ENCODE data around the gene DISC1.

DISC1 gene

GRCh38 chr1:231694465-231695077 is 68.0 kb downstream of the DISC1 start:
- in situ Hi-C loops (cut with MboI; ENCODE audit: low sequenced_read_pairs) = no loop called here

GRCh38 chr1:231695439-231696255 is 69.1 kb downstream of the DISC1 start:
- in situ Hi-C loops (cut with MboI; ENCODE audit: low sequenced_read_pairs) = no loop called here

GRCh38 chr1:231699784-231700183 is 73.2 kb downstream of the DISC1 start:
- in situ Hi-C loops (cut with MboI; ENCODE audit: low sequenced_read_pairs) = no loop called here

- in situ Hi-C loops (cut with MboI; ENCODE audit: low sequenced_read_pairs) = no loop called here
These were observed 74.7 kb downstream of the DISC1 start for GRCh38 chr1:231701306-231701705.

- in situ Hi-C loops (cut with MboI; ENCODE audit: low sequenced_read_pairs) = no loop called here
These were observed 75.7 kb downstream of the DISC1 start for GRCh38 chr1:231702331-231702730.

- in situ Hi-C loops (cut with MboI; ENCODE audit: low sequenced_read_pairs) = no loop called here
These were observed 76.2 kb downstream of the DISC1 start for GRCh38 chr1:231702804-231703203.

- in situ Hi-C loops (cut with MboI; ENCODE audit: low sequenced_read_pairs) = no loop called here
These were observed 79.5 kb downstream of the DISC1 start for GRCh38 chr1:231705806-231706760.

GRCh38 chr1:231706934-231707333 is 80.3 kb downstream of the DISC1 start:
- in situ Hi-C loops (cut with MboI; ENCODE audit: low sequenced_read_pairs) = no loop called here

GRCh38 chr1:231707407-231707806 is 80.8 kb downstream of the DISC1 start:
- in situ Hi-C loops (cut with MboI; ENCODE audit: low sequenced_read_pairs) = no loop called here

GRCh38 chr1:231708394-231708793 is 81.8 kb downstream of the DISC1 start:
- in situ Hi-C loops (cut with MboI; ENCODE audit: low sequenced_read_pairs) = no loop called here

- in situ Hi-C loops (cut with MboI; ENCODE audit: low sequenced_read_pairs) = no loop called here
These were observed 87.8 kb downstream of the DISC1 start for GRCh38 chr1:231714440-231714839.

GRCh38 chr1:231715816-231716722 is 89.5 kb downstream of the DISC1 start:
- in situ Hi-C loops (cut with MboI; ENCODE audit: low sequenced_read_pairs) = no loop called here

GRCh38 chr1:231716879-231717278 is 90.3 kb downstream of the DISC1 start:
- in situ Hi-C loops (cut with MboI; ENCODE audit: low sequenced_read_pairs) = no loop called here

- in situ Hi-C loops (cut with MboI; ENCODE audit: low sequenced_read_pairs) = no loop called here
These were observed 93.0 kb downstream of the DISC1 start for GRCh38 chr1:231719485-231720183.

GRCh38 chr1:231720652-231721325 is 94.2 kb downstream of the DISC1 start:
- in situ Hi-C loops (cut with MboI; ENCODE audit: low sequenced_read_pairs) = no loop called here

- in situ Hi-C loops (cut with MboI; ENCODE audit: low sequenced_read_pairs) = no loop called here
These were observed 94.8 kb downstream of the DISC1 start for GRCh38 chr1:231721436-231721835.

GRCh38 chr1:231722356-231722755 is 95.8 kb downstream of the DISC1 start:
- in situ Hi-C loops (cut with MboI; ENCODE audit: low sequenced_read_pairs) = no loop called here

GRCh38 chr1:231723146-231723545 is 96.6 kb downstream of the DISC1 start:
- in situ Hi-C loops (cut with MboI; ENCODE audit: low sequenced_read_pairs) = no loop called here

- in situ Hi-C loops (cut with MboI; ENCODE audit: low sequenced_read_pairs) = no loop called here
These were observed 97.5 kb downstream of the DISC1 start for GRCh38 chr1:231724041-231724440.
